D721Med (cell line): ENCODE measurements around the gene DLGAP1.

ENCODE experiments used
- DNase-seq: peaks from one replicate; pipeline ENCODE4 v3.0.0; 2011; ENCODE audit warnings: low spot score; ENCODE audit not compliant: insufficient read length
- FAIRE-seq: peaks from 2 replicates; lab custom pipeline; 2011; peaks lifted over from hg19 to GRCh38; lab: Jason Lieb, UNC
- TF ChIP-seq, protein P1 (sequence below): IDR thresholded peaks from 2 replicates; pipeline ENCODE4 v1.5.1; 2012; ENCODE audit warnings: mild to moderate bottlenecking, control low read depth; ENCODE audit not compliant: insufficient read depth; ENCODE audit errors: missing control alignments

Gene DLGAP1

DNA sequence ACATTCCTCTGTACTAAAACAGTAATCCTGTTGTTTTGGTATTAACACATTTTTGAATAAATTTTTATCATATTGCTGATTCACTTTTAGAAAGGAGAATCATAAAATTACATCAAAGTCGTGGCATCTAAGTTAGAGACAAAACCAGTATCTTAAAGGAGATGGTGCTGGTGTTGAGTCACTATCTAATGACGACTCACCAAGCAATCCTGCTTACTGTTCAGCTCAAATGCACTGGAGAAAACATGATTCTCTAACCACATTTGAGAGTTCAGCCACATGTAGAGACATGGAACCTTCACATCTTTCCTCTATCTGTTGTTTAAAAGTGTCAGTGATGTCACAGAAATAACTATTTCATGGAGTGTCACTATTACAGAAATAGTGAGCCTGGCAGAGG lies 531.4 kb downstream of the DLGAP1 start:
- TF ChIP-seq, protein P1, sequence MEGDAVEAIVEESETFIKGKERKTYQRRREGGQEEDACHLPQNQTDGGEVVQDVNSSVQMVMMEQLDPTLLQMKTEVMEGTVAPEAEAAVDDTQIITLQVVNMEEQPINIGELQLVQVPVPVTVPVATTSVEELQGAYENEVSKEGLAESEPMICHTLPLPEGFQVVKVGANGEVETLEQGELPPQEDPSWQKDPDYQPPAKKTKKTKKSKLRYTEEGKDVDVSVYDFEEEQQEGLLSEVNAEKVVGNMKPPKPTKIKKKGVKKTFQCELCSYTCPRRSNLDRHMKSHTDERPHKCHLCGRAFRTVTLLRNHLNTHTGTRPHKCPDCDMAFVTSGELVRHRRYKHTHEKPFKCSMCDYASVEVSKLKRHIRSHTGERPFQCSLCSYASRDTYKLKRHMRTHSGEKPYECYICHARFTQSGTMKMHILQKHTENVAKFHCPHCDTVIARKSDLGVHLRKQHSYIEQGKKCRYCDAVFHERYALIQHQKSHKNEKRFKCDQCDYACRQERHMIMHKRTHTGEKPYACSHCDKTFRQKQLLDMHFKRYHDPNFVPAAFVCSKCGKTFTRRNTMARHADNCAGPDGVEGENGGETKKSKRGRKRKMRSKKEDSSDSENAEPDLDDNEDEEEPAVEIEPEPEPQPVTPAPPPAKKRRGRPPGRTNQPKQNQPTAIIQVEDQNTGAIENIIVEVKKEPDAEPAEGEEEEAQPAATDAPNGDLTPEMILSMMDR = no peak
- FAIRE-seq (no peak), DNase-seq (no peak)

DNA sequence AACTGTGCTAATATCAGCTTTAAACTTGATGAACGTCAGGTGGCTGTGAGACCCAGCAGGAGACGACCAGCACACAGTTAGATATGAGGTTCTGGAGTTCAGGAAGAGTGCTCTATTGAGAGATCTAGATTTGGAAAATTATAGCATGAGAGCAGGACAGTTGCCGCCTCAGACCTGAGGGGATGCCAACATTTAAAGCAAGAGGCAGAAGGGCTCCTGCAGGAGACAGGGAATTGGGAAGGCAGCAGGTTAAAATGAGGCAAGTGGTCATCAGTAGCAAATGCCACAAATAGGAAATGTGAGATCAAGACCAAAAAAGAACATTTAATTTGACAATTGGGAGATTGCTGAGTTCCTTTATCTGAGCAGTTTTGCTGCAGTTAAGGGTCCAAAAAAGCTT lies 533.3 kb downstream of the DLGAP1 start:
- FAIRE-seq (peak; percentile 32), DNase-seq (no peak)
- TF ChIP-seq, protein P1 = no peak

DNA sequence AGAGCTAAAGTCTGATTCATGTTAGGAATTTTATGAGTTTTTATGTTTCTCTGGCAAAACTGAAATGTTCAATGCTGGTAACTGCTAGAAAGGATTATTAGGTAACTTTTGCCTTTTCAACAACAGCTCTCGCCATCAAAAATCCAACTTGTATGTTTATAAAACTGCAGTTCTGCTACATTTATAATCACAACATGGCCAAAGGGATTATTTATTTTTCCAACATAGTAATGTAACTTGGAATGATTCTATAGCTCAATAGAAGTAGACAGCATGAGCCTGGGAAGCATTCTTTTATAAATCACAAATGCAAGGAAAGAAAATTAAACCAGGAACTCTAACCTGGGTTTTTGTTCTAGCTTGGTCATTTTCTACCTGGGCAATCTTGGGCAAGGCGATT lies 534.3 kb downstream of the DLGAP1 start:
- FAIRE-seq (peak; percentile 81), DNase-seq (no peak)
- TF ChIP-seq, protein P1 = no peak

GRCh38 chr18:3919396-3920061 lies 535.6 kb downstream of the DLGAP1 start:
- no peak for FAIRE-seq
- TF ChIP-seq, protein P1 = no peak
- DNase-seq = no peak

- TF ChIP-seq, protein P1 = no peak
- DNase-seq (no peak), FAIRE-seq (no peak)
Observed at GRCh38 chr18:3916082-3916481, 539.0 kb downstream of the DLGAP1 start.

DNA sequence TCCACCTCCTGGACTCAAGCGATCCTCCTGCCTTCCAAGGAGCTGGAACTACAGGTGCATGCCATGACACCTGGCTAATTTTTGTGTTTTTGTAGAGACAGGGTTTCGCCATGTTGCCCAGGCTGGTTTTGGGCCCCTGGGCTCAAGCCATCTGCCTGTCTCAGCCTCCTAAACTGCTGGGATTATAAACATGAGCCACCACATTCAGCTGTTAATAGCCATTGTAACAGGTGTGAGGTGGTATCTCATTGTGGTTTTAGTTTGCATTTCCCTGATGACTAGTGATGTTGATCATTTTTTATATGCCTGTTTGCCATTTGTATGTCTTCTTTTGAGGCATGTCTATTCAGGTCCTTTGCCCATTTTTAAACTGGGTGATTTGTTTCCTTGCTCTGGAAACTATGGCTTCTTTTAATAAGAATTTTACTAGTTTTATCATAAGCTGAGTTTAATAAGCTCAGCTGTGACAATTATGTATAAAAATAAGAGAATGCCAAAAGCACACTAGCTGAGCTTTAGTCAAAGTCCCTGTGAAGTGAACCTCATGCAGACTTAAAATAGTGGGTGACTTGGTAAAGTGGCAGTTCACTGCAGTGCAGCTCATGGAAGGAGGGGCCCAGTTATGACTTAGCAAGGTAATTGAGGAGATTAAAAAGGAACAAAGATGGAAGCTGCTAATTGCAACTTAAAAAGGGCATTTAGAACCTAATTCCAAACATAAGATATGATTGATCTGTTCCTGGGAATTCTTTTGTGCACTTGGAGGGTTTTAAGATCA lies 540.1 kb downstream of the DLGAP1 start:
- FAIRE-seq (peak; percentile 94), DNase-seq (no peak)
- TF ChIP-seq, protein P1 = no peak

GRCh38 chr18:3914109-3914508 lies 541.0 kb downstream of the DLGAP1 start:
- TF ChIP-seq, protein P1 = no peak
- FAIRE-seq (peak; percentile 76), DNase-seq (no peak)
